ENCODE measurements around the gene LENG9.
"Not testable (repeated sequence)": the region's sequence is repeated elsewhere in the genome, so short reads cannot be mapped to it uniquely, and the experiment has no call there.

LENG9 gene

GRCh38 chr19:54498451-54498772, 34.8 kb upstream of the LENG9 start:
- H3K4ac ChIP-seq (ENCODE audit: low read length); H2BK15ac ChIP-seq (ENCODE audit: low read length); H3K14ac ChIP-seq (ENCODE audit: low read length); H2AK5ac ChIP-seq (ENCODE audit: low read depth, low read length); H2AFZ ChIP-seq (ENCODE audit: low read length); H3K36me3 ChIP-seq (replicated peaks in 1 of 2; ENCODE audit: control insufficient read depth in 2 of 2, insufficient read depth in 2 of 2, low read length in 2 of 2); H3K4me1 ChIP-seq (ENCODE audit: control insufficient read depth in 2 of 2, insufficient read depth in 1 of 2, low read depth in 1 of 2, low read length in 2 of 2); H4K8ac ChIP-seq (ENCODE audit: low read depth, low read length); H3K18ac ChIP-seq (ENCODE audit: low read length); H3K4me2 ChIP-seq (ENCODE audit: insufficient read depth, low read length, poor library complexity, severe bottlenecking); H4K91ac ChIP-seq (ENCODE audit: low read depth, low read length, poor library complexity); H2BK120ac ChIP-seq (ENCODE audit: low read depth, low read length); H3K9ac ChIP-seq (ENCODE audit: low read depth, low read length, poor library complexity); DNase-seq (ENCODE audit: low spot score); H3K23ac ChIP-seq (ENCODE audit: low read depth, low read length, poor library complexity); H3K9me3 ChIP-seq (replicated peaks in 1 of 2; ENCODE audit: control insufficient read depth in 2 of 2, insufficient read depth in 1 of 2, low read depth in 1 of 2, low read length in 2 of 2); H2BK5ac ChIP-seq (ENCODE audit: low read length); H3K4me3 ChIP-seq (ENCODE audit: low read length in 2 of 2); H3K79me1 ChIP-seq (ENCODE audit: low read depth, low read length); H2BK12ac ChIP-seq (ENCODE audit: low read length); H3K27ac ChIP-seq (replicated peaks; ENCODE audit: low read length): not testable (repeated sequence)
- no CpG with 5 or more reads among the region's 9 CpGs for WGBS, 2 donors (ENCODE audit: extremely low coverage in 2 of 2, insufficient read length in 2 of 2, insufficient replicate concordance in 1 of 2)
- peaks cover 0 to 13% (median 0%) of the 10 kb centered on the region in 3 experiments for H3K27me3 ChIP-seq (ENCODE audit: control insufficient read depth in 3 of 3, insufficient read depth in 3 of 3, low read depth in 1 of 3, low read length in 3 of 3)

GRCh38 chr19:54497747-54498450, 34.3 kb upstream of the LENG9 start:
- H2BK5ac ChIP-seq (ENCODE audit: low read length); H3K79me1 ChIP-seq (ENCODE audit: low read depth, low read length); H2BK15ac ChIP-seq (ENCODE audit: low read length); H2AFZ ChIP-seq (ENCODE audit: low read length); H3K4me1 ChIP-seq (ENCODE audit: control insufficient read depth in 2 of 2, insufficient read depth in 1 of 2, low read depth in 1 of 2, low read length in 2 of 2); H3K23ac ChIP-seq (ENCODE audit: low read depth, low read length, poor library complexity); H3K9me3 ChIP-seq (replicated peaks in 1 of 2; ENCODE audit: control insufficient read depth in 2 of 2, insufficient read depth in 1 of 2, low read depth in 1 of 2, low read length in 2 of 2); H3K36me3 ChIP-seq (replicated peaks in 1 of 2; ENCODE audit: control insufficient read depth in 2 of 2, insufficient read depth in 2 of 2, low read length in 2 of 2); H3K4ac ChIP-seq (ENCODE audit: low read length); H3K9ac ChIP-seq (ENCODE audit: low read depth, low read length, poor library complexity); H2BK120ac ChIP-seq (ENCODE audit: low read depth, low read length); H3K14ac ChIP-seq (ENCODE audit: low read length); H2BK12ac ChIP-seq (ENCODE audit: low read length); H3K18ac ChIP-seq (ENCODE audit: low read length); H3K4me2 ChIP-seq (ENCODE audit: insufficient read depth, low read length, poor library complexity, severe bottlenecking); H3K27ac ChIP-seq (replicated peaks; ENCODE audit: low read length); DNase-seq (ENCODE audit: low spot score); H4K91ac ChIP-seq (ENCODE audit: low read depth, low read length, poor library complexity); H4K8ac ChIP-seq (ENCODE audit: low read depth, low read length); H3K4me3 ChIP-seq (ENCODE audit: low read length in 2 of 2); H2AK5ac ChIP-seq (ENCODE audit: low read depth, low read length): not testable (repeated sequence)
- peaks cover 0 to 13% (median 0%) of the 10 kb centered on the region in 3 experiments for H3K27me3 ChIP-seq (ENCODE audit: control insufficient read depth in 3 of 3, insufficient read depth in 3 of 3, low read depth in 1 of 3, low read length in 3 of 3)
- no CpG with 5 or more reads among the region's 15 CpGs for WGBS, 2 donors (ENCODE audit: extremely low coverage in 2 of 2, insufficient read length in 2 of 2, insufficient replicate concordance in 1 of 2)

DNA sequence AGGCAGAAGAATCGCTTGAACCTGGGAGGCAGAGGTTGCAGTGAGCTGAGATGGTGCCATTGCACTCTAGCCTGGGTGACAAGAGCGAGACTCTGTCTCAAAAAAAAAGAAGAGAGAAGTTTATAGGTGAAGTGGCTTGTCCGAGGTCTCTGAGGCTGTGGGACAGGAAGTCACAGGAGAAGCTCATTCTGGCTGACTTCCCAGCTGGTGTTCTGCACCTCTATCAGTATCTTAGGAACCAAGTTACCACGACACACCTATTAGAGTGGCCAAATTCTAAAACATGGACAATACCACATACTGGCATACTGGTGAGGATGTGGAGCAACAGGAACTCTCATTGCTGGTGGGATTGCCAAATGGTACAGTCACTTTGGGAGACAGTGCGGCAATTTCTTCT, 31.7 kb upstream of the LENG9 start:
- H3K23ac ChIP-seq (ENCODE audit: low read depth, low read length, poor library complexity); H3K36me3 ChIP-seq (replicated peaks in 1 of 2; ENCODE audit: control insufficient read depth in 2 of 2, insufficient read depth in 2 of 2, low read length in 2 of 2); H3K4me1 ChIP-seq (ENCODE audit: control insufficient read depth in 2 of 2, insufficient read depth in 1 of 2, low read depth in 1 of 2, low read length in 2 of 2); H3K27me3 ChIP-seq (ENCODE audit: control insufficient read depth in 3 of 3, insufficient read depth in 3 of 3, low read depth in 1 of 3, low read length in 3 of 3); H3K4me2 ChIP-seq (ENCODE audit: insufficient read depth, low read length, poor library complexity, severe bottlenecking); H4K91ac ChIP-seq (ENCODE audit: low read depth, low read length, poor library complexity); H3K4ac ChIP-seq (ENCODE audit: low read length); H2BK120ac ChIP-seq (ENCODE audit: low read depth, low read length); H2AK5ac ChIP-seq (ENCODE audit: low read depth, low read length); H3K9ac ChIP-seq (ENCODE audit: low read depth, low read length, poor library complexity); H2BK12ac ChIP-seq (ENCODE audit: low read length); H3K14ac ChIP-seq (ENCODE audit: low read length); H3K4me3 ChIP-seq (ENCODE audit: low read length in 2 of 2); H2BK5ac ChIP-seq (ENCODE audit: low read length); H3K18ac ChIP-seq (ENCODE audit: low read length); H2BK15ac ChIP-seq (ENCODE audit: low read length); DNase-seq (ENCODE audit: low spot score); H3K27ac ChIP-seq (replicated peaks; ENCODE audit: low read length); H3K9me3 ChIP-seq (replicated peaks in 1 of 2; ENCODE audit: control insufficient read depth in 2 of 2, insufficient read depth in 1 of 2, low read depth in 1 of 2, low read length in 2 of 2); H4K8ac ChIP-seq (ENCODE audit: low read depth, low read length); H3K79me1 ChIP-seq (ENCODE audit: low read depth, low read length); H2AFZ ChIP-seq (ENCODE audit: low read length): not testable (repeated sequence)
- WGBS, 2 donors (ENCODE audit: extremely low coverage in 2 of 2, insufficient read length in 2 of 2, insufficient replicate concordance in 1 of 2): no CpG with 5 or more reads among the region's 5 CpGs

DNA sequence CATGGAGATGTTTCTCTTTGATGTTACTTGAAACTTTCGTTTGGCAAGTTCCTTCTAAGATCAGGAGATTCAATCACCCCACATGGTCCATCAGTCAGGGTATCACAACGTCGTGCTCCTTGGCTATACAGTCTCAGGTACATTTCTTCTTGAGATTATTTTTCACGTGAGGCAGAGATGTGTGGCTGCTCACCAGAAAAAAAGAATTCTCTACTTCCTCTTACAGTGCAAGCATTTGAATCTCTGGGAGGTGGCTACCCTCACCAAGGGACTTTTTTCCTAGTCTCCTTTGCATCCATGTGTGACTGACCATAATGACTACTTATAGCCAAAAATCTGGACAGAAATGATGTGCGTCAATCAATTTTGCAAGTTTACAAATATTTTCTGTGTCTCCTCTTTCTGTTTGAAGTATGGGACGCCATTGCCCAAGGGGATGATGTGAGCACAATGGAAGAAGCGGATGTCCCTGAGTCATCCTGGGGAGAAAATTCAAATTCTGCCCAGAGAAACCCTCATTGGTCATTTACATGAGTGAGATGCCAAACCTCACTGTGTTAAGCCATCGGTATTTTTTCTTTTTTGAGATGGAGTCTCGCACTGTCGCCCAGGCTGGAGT, 30.5 kb upstream of the LENG9 start:
- H3K18ac ChIP-seq (ENCODE audit: low read length): no peak overlapping the region
- H2AFZ ChIP-seq (ENCODE audit: low read length): no peak overlapping the region
- H3K4me2 ChIP-seq (ENCODE audit: insufficient read depth, low read length, poor library complexity, severe bottlenecking): no peak overlapping the region
- no peak for DNase-seq (ENCODE audit: low spot score)
- no peak overlapping the region for H3K4ac ChIP-seq (ENCODE audit: low read length)
- no peaks in the 10 kb centered on the region for H3K4me1 ChIP-seq (ENCODE audit: control insufficient read depth in 2 of 2, insufficient read depth in 1 of 2, low read depth in 1 of 2, low read length in 2 of 2)
- no peak overlapping the region for H3K14ac ChIP-seq (ENCODE audit: low read length)
- peaks cover 0 to 11% of the 10 kb centered on the region in 2 donors for H3K9me3 ChIP-seq (replicated peaks in 1 of 2; ENCODE audit: control insufficient read depth in 2 of 2, insufficient read depth in 1 of 2, low read depth in 1 of 2, low read length in 2 of 2)
- H2BK15ac ChIP-seq (ENCODE audit: low read length): no peak overlapping the region
- no CpG with 5 or more reads among the region's 10 CpGs for WGBS, 2 donors (ENCODE audit: extremely low coverage in 2 of 2, insufficient read length in 2 of 2, insufficient replicate concordance in 1 of 2)
- no peak overlapping the region for H2BK12ac ChIP-seq (ENCODE audit: low read length)
- no peak overlapping the region for H3K9ac ChIP-seq (ENCODE audit: low read depth, low read length, poor library complexity)
- H3K23ac ChIP-seq (ENCODE audit: low read depth, low read length, poor library complexity): no peak overlapping the region
- H3K4me3 ChIP-seq (ENCODE audit: low read length in 2 of 2): no peak overlapping the region
- H3K27ac ChIP-seq (replicated peaks; ENCODE audit: low read length): no peak overlapping the region
- H4K8ac ChIP-seq (ENCODE audit: low read depth, low read length): no peak overlapping the region
- H4K91ac ChIP-seq (ENCODE audit: low read depth, low read length, poor library complexity): no peak overlapping the region
- peaks cover 0 to 15% (median 0%) of the 10 kb centered on the region in 3 experiments for H3K27me3 ChIP-seq (ENCODE audit: control insufficient read depth in 3 of 3, insufficient read depth in 3 of 3, low read depth in 1 of 3, low read length in 3 of 3)
- H2AK5ac ChIP-seq (ENCODE audit: low read depth, low read length): no peak overlapping the region
- H2BK5ac ChIP-seq (ENCODE audit: low read length): no peak overlapping the region
- no peaks in the 10 kb centered on the region for H3K36me3 ChIP-seq (replicated peaks in 1 of 2; ENCODE audit: control insufficient read depth in 2 of 2, insufficient read depth in 2 of 2, low read length in 2 of 2)
- H2BK120ac ChIP-seq (ENCODE audit: low read depth, low read length): no peak overlapping the region
- H3K79me1 ChIP-seq (ENCODE audit: low read depth, low read length): no peaks in the 10 kb centered on the region
